B cell (primary cell): ENCODE data around the gene LCN1. TPM values are rescaled to one million over a fixed set of nuclear protein-coding genes. Genes with fewer than 3 reads are reported as not detected.

Source experiments
- ATAC-seq: fragments of 200-7000 bp; cut with Tn5 transposase; one replicate; pipeline ENCODE4 v1.10.0; 2021; ENCODE audit warnings: low read depth, mild to moderate bottlenecking, moderate number of reproducible peaks, moderate library complexity
- CTCF ChIA-PET: fragments of 350-600 bp; sonication (Branson Sonifier 250); formaldehyde crosslinking; loops from one replicate; lab custom pipeline; 2021; ENCODE audit warnings: antibody characterized with exemption, inconsistent platforms; lab: Charles Lee
- POLR2A ChIA-PET: fragments of 350-600 bp; sonication (Branson Sonifier 250); formaldehyde crosslinking; loops from one replicate; lab custom pipeline; 2021; ENCODE audit warnings: antibody characterized with exemption; lab: Charles Lee
- DNase-seq: peaks from one replicate; pipeline ENCODE4 v3.0.0; 2013
- H2AFZ ChIP-seq: 2 replicates; pipeline ENCODE4 v1.6.1; 2012; ENCODE audit warnings: mild to moderate bottlenecking, low read depth, low read length; ENCODE audit not compliant: insufficient read depth, poor library complexity, severe bottlenecking
- H3K27ac ChIP-seq, 2 donors: 1 replicate in 1 of 2; 2 replicates in 1 of 2; pipeline ENCODE4 v1.5.1; 2012 to 2013; ENCODE audit warnings: low read length in 2 of 2, mild to moderate bottlenecking in 2 of 2, moderate library complexity in 1 of 2
- H3K27me3 ChIP-seq, 4 experiments: fragments of 200-600 bp in 1 of 4; sonication (generic) in 1 of 4; replicated peaks in 1 of 4; 1 replicate in 2 of 4; 2 replicates in 2 of 4; pipeline versions ENCODE4 v1.6.1 to v1.7.0; 2013 to 2016; ENCODE audit warnings: low read length in 3 of 4, mild to moderate bottlenecking in 2 of 4, mixed read lengths in 1 of 4, moderate library complexity in 1 of 4; ENCODE audit not compliant: insufficient read depth in 4 of 4, control insufficient read depth in 3 of 4; ENCODE audit errors: control extremely low read depth in 1 of 4
- H3K36me3 ChIP-seq, 2 experiments: replicated peaks in 1 of 2; 1 replicate in 1 of 2; 2 replicates in 1 of 2; pipeline versions ENCODE4 v1.6.1 to v1.7.1; 2013; ENCODE audit warnings: low read length in 1 of 2; ENCODE audit not compliant: insufficient read depth in 2 of 2, control insufficient read depth in 1 of 2; ENCODE audit errors: control extremely low read depth in 1 of 2, extremely low read depth in 1 of 2
- H3K4me1 ChIP-seq, 2 donors: fragments of 200-600 bp in 1 of 2; sonication (generic) in 1 of 2; 1 replicate in 1 of 2; 2 replicates in 1 of 2; pipeline versions ENCODE4 v1.5.1 to v1.6.1; 2013 to 2017; ENCODE audit warnings: low read length in 2 of 2; ENCODE audit not compliant: control insufficient read depth in 2 of 2, insufficient read depth in 2 of 2
- H3K4me2 ChIP-seq: replicated peaks from 2 replicates; pipeline ENCODE3; 2012; ENCODE audit warnings: mild to moderate bottlenecking, low read depth, low read length; ENCODE audit not compliant: poor library complexity, severe bottlenecking
- H3K4me3 ChIP-seq, 5 experiments: fragments of 200-600 bp in 1 of 5; sonication (generic) in 1 of 5; 1 replicate in 3 of 5; 2 replicates in 2 of 5; pipeline versions ENCODE4 v1.5.1 to v1.7.0; 2011 to 2016; ENCODE audit warnings: low read length in 4 of 5, mild to moderate bottlenecking in 4 of 5, low read depth in 2 of 5, control low read depth in 1 of 5, moderate library complexity in 1 of 5; ENCODE audit not compliant: insufficient read depth in 1 of 5; ENCODE audit errors: control extremely low read depth in 1 of 5, extremely low read depth in 1 of 5
- H3K79me2 ChIP-seq: fragments of 200-600 bp; sonication (generic); one replicate; pipeline ENCODE4 v1.6.0; 2016; ENCODE audit warnings: low read length; ENCODE audit not compliant: control insufficient read depth, insufficient read depth
- H3K9ac ChIP-seq: fragments of 200-600 bp; sonication (generic); 2 replicates; pipeline ENCODE4 v1.6.1; 2017; ENCODE audit warnings: mild to moderate bottlenecking, low read length, moderate library complexity
- H3K9me3 ChIP-seq, 3 donors: one replicate each; pipeline versions ENCODE4 v1.6.1 to v1.7.1; 2013; ENCODE audit warnings: low read length in 2 of 3; ENCODE audit not compliant: control insufficient read depth in 2 of 3, insufficient read depth in 1 of 3; ENCODE audit errors: control extremely low read depth in 1 of 3
- H4K20me1 ChIP-seq: 2 replicates; pipeline ENCODE4 v1.6.0; 2012; ENCODE audit warnings: mild to moderate bottlenecking, low read length; ENCODE audit not compliant: insufficient read depth, control insufficient read depth, poor library complexity, severe bottlenecking
- H3K27ac Mint-ChIP-seq: one replicate; pipeline ENCODE4 v1.8.0; 2021; ENCODE audit warnings: mixed read lengths
- H3K27me3 Mint-ChIP-seq: one replicate; pipeline ENCODE4 v1.8.0; 2021; ENCODE audit warnings: mixed read lengths
- H3K4me1 Mint-ChIP-seq: one replicate; pipeline ENCODE4 v1.8.0; 2021; ENCODE audit warnings: mixed read lengths
- H3K4me3 Mint-ChIP-seq: one replicate; pipeline ENCODE4 v1.8.0; 2021; ENCODE audit warnings: mixed read lengths
- H3K9me3 Mint-ChIP-seq: one replicate; pipeline ENCODE4 v1.8.0; 2022; ENCODE audit warnings: mixed read lengths; ENCODE audit not compliant: insufficient read depth
- EZH2 ChIP-seq: IDR thresholded peaks from 2 replicates; pipeline ENCODE4 v1.6.1; 2012; ENCODE audit warnings: borderline replicate concordance, low read depth, mild to moderate bottlenecking, moderate library complexity, low read length; ENCODE audit not compliant: insufficient read depth, poor library complexity, severe bottlenecking
- WGBS: methylation state at CpG from one replicate; pipeline ENCODE4 v1.1.5; 2013; ENCODE audit warnings: missing lambda C conversion rate; ENCODE audit not compliant: insufficient coverage; 5-methylcytosine and 5-hydroxymethylcytosine counted together
- intact Hi-C: fragments of 100-400 bp; cut with micrococcal nuclease; formaldehyde crosslinking; loops from one replicate; pipeline ENCODE4 v1.10.0; 2022
- polyA plus RNA-seq: library from polyadenylated mRNA; depleted of rRNA; stranded (reverse); fragments of >200 nt; gene quantifications from 2 replicates; pipeline ENCODE4 v1.2.3, GENCODE V29; 2012
- total RNA-seq, 2 donors: library from RNA; stranded (reverse); fragments of 120-200 nt in 1 of 2; gene quantifications; 1 replicate in 1 of 2; 2 replicates in 1 of 2; pipeline versions ENCODE4 v1.2.3 to v1.2.4, GENCODE V29; 2013 to 2022
- TF ChIP-seq, protein P1 (sequence below): fragments of 200-600 bp; IDR thresholded peaks from one replicate; pipeline ENCODE4 v1.8.0; 2022; ENCODE audit warnings: antibody characterized with exemption, mild to moderate bottlenecking

Gene LCN1
- total and polyA plus RNA-seq, 2 donors (not counting 1 experiment from before 2014, with no cell fraction given): not detected

DNA sequence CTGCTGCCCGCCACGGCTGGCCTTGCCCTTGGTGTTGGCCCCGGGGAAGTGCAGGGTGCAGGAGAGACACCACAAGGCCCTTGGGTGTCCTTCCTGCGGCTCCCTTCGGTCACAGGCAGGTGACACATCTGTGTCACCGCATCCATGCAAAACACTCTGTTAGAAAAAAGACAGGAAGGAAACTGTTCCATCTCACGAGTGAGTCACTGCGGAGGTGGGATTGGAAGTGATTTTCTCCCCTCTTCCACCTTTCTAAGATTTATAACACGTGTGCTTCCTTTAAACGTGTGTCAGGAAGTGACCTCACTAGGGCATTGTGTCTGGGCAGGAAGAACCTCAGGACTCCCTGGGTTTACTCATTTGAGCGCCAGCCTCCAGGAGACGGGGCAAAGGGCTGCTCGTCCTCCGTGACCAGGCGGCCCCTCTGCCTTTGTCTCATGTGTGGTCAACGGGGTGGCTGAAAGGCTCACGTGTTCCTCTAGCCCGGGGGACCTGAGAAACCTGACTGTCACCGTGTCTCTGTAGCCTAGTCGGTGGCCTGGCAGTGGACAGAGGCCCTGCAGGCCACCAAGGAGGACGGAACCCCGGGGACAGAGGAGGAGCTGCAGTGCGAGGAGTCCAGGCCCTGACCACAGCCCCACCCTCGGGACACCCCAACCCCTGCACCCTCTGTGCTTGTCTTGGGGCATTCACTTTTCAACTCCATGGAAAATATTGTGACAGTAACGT lies 4.9 kb upstream of the LCN1 start:
- Histone ChIP-seq H3K36me3 (no peaks in the 10 kb centered on the region), H3K9ac (no peak overlapping the region), H3K4me3 (no peak overlapping the region), H3K4me1 (no peaks in the 10 kb centered on the region), H3K4me2 (no peak overlapping the region), H3K9me3 (no peaks in the 10 kb centered on the region), H4K20me1 (no peaks in the 10 kb centered on the region), H3K27ac (no peak overlapping the region), H2AFZ (no peak overlapping the region), H3K27me3 (no peaks in the 10 kb centered on the region), H3K79me2 (no peaks in the 10 kb centered on the region)
- Mint-ChIP-seq H3K4me3 (no peak overlapping the region), H3K4me1 (no peaks in the 10 kb centered on the region), H3K27ac (no peak overlapping the region), H3K27me3 (peaks cover 8% of the 10 kb centered on the region), H3K9me3 (no peaks in the 10 kb centered on the region)
- ChIA-PET CTCF (no interaction called here), POLR2A (no interaction called here)
- DNase-seq (no peak), ATAC-seq (no peak)
- WGBS: 59% methylated on average over 23 of the region's 25 CpGs
- TF ChIP-seq EZH2: no peak
- TF ChIP-seq, protein P1, sequence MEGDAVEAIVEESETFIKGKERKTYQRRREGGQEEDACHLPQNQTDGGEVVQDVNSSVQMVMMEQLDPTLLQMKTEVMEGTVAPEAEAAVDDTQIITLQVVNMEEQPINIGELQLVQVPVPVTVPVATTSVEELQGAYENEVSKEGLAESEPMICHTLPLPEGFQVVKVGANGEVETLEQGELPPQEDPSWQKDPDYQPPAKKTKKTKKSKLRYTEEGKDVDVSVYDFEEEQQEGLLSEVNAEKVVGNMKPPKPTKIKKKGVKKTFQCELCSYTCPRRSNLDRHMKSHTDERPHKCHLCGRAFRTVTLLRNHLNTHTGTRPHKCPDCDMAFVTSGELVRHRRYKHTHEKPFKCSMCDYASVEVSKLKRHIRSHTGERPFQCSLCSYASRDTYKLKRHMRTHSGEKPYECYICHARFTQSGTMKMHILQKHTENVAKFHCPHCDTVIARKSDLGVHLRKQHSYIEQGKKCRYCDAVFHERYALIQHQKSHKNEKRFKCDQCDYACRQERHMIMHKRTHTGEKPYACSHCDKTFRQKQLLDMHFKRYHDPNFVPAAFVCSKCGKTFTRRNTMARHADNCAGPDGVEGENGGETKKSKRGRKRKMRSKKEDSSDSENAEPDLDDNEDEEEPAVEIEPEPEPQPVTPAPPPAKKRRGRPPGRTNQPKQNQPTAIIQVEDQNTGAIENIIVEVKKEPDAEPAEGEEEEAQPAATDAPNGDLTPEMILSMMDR: no peak
- intact Hi-C loops: no loop called here

DNA sequence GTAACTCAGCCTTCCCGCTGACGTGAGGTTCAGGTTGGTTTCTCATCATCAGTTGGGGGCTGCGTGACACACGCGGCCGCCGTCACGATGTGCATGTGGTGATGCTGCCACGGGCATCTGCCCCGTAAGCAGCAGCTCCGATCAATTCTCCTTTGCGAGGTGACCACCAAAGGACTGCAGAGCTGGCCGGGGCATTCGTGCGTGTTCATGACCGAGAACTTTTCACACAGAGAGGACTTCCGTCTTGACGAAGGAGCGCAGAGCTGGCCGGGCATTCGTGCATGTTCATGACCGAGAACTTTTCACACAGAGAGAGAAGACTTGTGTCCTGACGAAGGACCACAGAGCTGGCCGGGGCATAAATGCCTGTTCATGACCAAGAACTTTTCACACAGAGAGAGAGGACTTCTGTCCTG lies 3.8 kb upstream of the LCN1 start:
- peaks cover 8% of the 10 kb centered on the region for H3K27me3 Mint-ChIP-seq
- 96% methylated on average over 24 of the region's 24 CpGs for WGBS

More for the DNA sequence above, 3.8 kb upstream of the LCN1 start:
- Mint-ChIP-seq H3K9me3 (no peaks in the 10 kb centered on the region), H3K4me3 (no peak overlapping the region), H3K27ac (no peak overlapping the region), H3K4me1 (no peaks in the 10 kb centered on the region)
- DNase-seq (no peak), ATAC-seq (no peak)
- no peaks in the 10 kb centered on the region for H3K27me3 ChIP-seq
- no peak for TF ChIP-seq EZH2
- TF ChIP-seq, protein P1: no peak
- H3K4me3 ChIP-seq: no peak overlapping the region
- no peak overlapping the region for H2AFZ ChIP-seq
- no peaks in the 10 kb centered on the region for H3K9me3 ChIP-seq
- no peak overlapping the region for H3K27ac ChIP-seq
- H3K79me2 ChIP-seq: no peaks in the 10 kb centered on the region
- ChIA-PET POLR2A (no interaction called here), CTCF (no interaction called here)
- H3K4me1 ChIP-seq: no peaks in the 10 kb centered on the region
- intact Hi-C loops: no loop called here
- no peak overlapping the region for H3K4me2 ChIP-seq
- H4K20me1 ChIP-seq: no peaks in the 10 kb centered on the region
- H3K36me3 ChIP-seq: no peaks in the 10 kb centered on the region
- no peak overlapping the region for H3K9ac ChIP-seq
